K562 (cell line): Measurements from ENCODE around the gene ARHGAP9. TPM values are rescaled to one million over a fixed set of nuclear protein-coding genes. Genes with fewer than 3 reads are reported as not detected.

ENCODE experiments used
- CAMTA2 ChIP-seq: fragments of 250-450 bp; sonication (Bioruptor Pico); conservative IDR thresholded peaks from 2 replicates; pipeline ENCODE4 v1.5.1; 2022
- CBFA2T2 ChIP-seq: fragments of 450-650 bp; conservative IDR thresholded peaks from 2 replicates; pipeline ENCODE4 v1.6.1; 2017; ENCODE audit warnings: mild to moderate bottlenecking
- ETS1 ChIP-seq: conservative IDR thresholded peaks from 2 replicates; pipeline ENCODE4 v1.6.1; 2011; ENCODE audit warnings: low read depth, mild to moderate bottlenecking, low read length; ENCODE audit not compliant: control insufficient read depth
- FOXO4 ChIP-seq: fragments of 450-650 bp; formaldehyde crosslinking; IDR thresholded peaks from 2 replicates; pipeline ENCODE4 v1.4.0; 2020; ENCODE audit warnings: mild to moderate bottlenecking, moderate library complexity
- FOXP4 ChIP-seq: sonication (generic); formaldehyde crosslinking; IDR thresholded peaks from 2 replicates; pipeline ENCODE4 v1.8.0; 2022; ENCODE audit warnings: mild to moderate bottlenecking, missing genetic modification reagents, borderline replicate concordance
- GATA2 ChIP-seq: sonication (generic); formaldehyde crosslinking; IDR thresholded peaks from 2 replicates; pipeline ENCODE4 v1.4.0; 2020; ENCODE audit warnings: mild to moderate bottlenecking, missing genetic modification reagents
- HMBOX1 ChIP-seq: sonication (generic); IDR thresholded peaks from 2 replicates; pipeline ENCODE4 v1.6.1; 2016
- MCM3 ChIP-seq: fragments of 450-650 bp; IDR thresholded peaks from 2 replicates; pipeline ENCODE4 v1.6.1; 2016
- NFYB ChIP-seq: IDR thresholded peaks from 2 replicates; pipeline ENCODE4 v1.6.1; 2011; ENCODE audit warnings: mild to moderate bottlenecking, moderate library complexity; ENCODE audit not compliant: insufficient read length; ENCODE audit errors: extremely low read depth
- SMARCC2 ChIP-seq: fragments of 450-650 bp; IDR thresholded peaks from 2 replicates; pipeline ENCODE4 v1.6.1; 2017; ENCODE audit warnings: antibody characterized with exemption, moderate library complexity, mild to moderate bottlenecking, low read depth
- SNAPC5 ChIP-seq: fragments of 250-450 bp; sonication (Bioruptor Pico); IDR thresholded peaks from 2 replicates; pipeline ENCODE4 v1.8.0; 2021; ENCODE audit warnings: moderate library complexity, mild to moderate bottlenecking, inconsistent platforms
- SRSF9 ChIP-seq: fragments of 200-400 bp; formaldehyde crosslinking; IDR thresholded peaks from 2 replicates; pipeline ENCODE4 v1.6.1; 2017; ENCODE audit warnings: low read depth, low read length, borderline replicate concordance
- THRB ChIP-seq: fragments of 450-650 bp; formaldehyde crosslinking; conservative IDR thresholded peaks from 2 replicates; pipeline ENCODE4 v1.4.0; 2022; ENCODE audit warnings: mild to moderate bottlenecking, missing genetic modification characterization
- U2AF2 ChIP-seq: fragments of 200-400 bp; formaldehyde crosslinking; optimal IDR thresholded peaks from 2 replicates; pipeline ENCODE3; 2017; ENCODE audit warnings: low read depth, mild to moderate bottlenecking, low read length
- ZNF175 ChIP-seq: fragments of 200-800 bp; sonication (Bioruptor generic); IDR thresholded peaks from 2 replicates; pipeline ENCODE4 v1.6.1; 2016; ENCODE audit warnings: low read depth, mild to moderate bottlenecking, missing genetic modification characterization, missing compliant biosample characterization
- ZNF398 ChIP-seq: fragments of 250-450 bp; sonication (Bioruptor Pico); IDR thresholded peaks from 2 replicates; pipeline ENCODE4 v1.8.0; 2021; ENCODE audit warnings: moderate library complexity, mild to moderate bottlenecking, inconsistent platforms
- polyA plus RNA-seq, 8 experiments: library from polyadenylated mRNA; depleted of rRNA in 4 of 8; stranded (reverse) in 5 of 8; unstranded in 3 of 8; fragments of >200 nt; fragmentation: Nextera tagmentation in 2 of 8; fragmentation: Illumina TruSeq in 1 of 8; extraction: Ambion mirVana in 2 of 8; extraction: Trizol in 1 of 8; gene quantifications; 2 replicates each; pipeline versions ENCODE4 v1.2.1 to v1.2.3, GENCODE V29; 2011 to 2014; ENCODE audit warnings: inconsistent platforms in 1 of 8, missing spikeins in 1 of 8
- total RNA-seq, 7 experiments: library from RNA; depleted of rRNA in 6 of 7; stranded (reverse); fragments of >200 nt in 6 of 7; fragmentation: Illumina TruSeq in 2 of 7; extraction: Trizol in 2 of 7; gene quantifications; 2 replicates each; pipeline versions ENCODE4 v1.2.1 to v1.2.3, GENCODE V29; 2011 to 2021; ENCODE audit warnings: low replicate concordance in 1 of 7

The ARHGAP9 gene
- total and polyA plus RNA-seq, 9 of the 15 experiments (the other 6 are each of a cell fraction or from before 2014, with no cell fraction given): 1.5 to 10.2 (median 5.1) TPM

GRCh38 chr12:57430931-57431566, 48.6 kb downstream of the ARHGAP9 start, which contains the start of gene R3HDM2 (continued):
- TF ChIP-seq HMBOX1 (no peak), SNAPC5 (no peak), CAMTA2 (no peak), THRB (no peak), ZNF398 (no peak), FOXO4 (no peak), NFYB (no peak), SMARCC2 (no peak), GATA2 (CRISPR knock-in tag) (no peak), U2AF2 (no peak), MCM3 (no peak), SRSF9 (no peak), ZNF175 (CRISPR knock-in tag) (no peak; the same call in 1 of the 2 replicates), CBFA2T2 (no peak), FOXP4 (peak; percentile 99), ETS1 (peak; percentile 39; the same call in 1 of the 2 replicates)
